MM.1S (cell line): Measurements from ENCODE around the gene KCNH4.

Source experiments
- EZH2 ChIP-seq: fragments of 300-600 bp; sonication (generic); optimal IDR thresholded peaks from 2 replicates; pipeline ENCODE3; 2017; ENCODE audit warnings: low read depth, mild to moderate bottlenecking, antibody characterized with exemption, low read length, mixed read lengths
- EZH2phosphoT487 ChIP-seq: fragments of 300-600 bp; sonication (generic); IDR thresholded peaks from 2 replicates; pipeline ENCODE4 v1.6.1; 2018; ENCODE audit warnings: antibody characterized with exemption, low read length
- TF ChIP-seq, protein P1 (sequence below): fragments of 300-600 bp; sonication (generic); IDR thresholded peaks from 2 replicates; pipeline ENCODE4 v1.5.1; 2016; ENCODE audit warnings: antibody characterized with exemption, low read length, mixed read lengths

GRCh38 chr17:42187833-42188232 lies 6.9 kb upstream of the KCNH4 start:
- TF ChIP-seq EZH2: no peak
- TF ChIP-seq, protein P1, sequence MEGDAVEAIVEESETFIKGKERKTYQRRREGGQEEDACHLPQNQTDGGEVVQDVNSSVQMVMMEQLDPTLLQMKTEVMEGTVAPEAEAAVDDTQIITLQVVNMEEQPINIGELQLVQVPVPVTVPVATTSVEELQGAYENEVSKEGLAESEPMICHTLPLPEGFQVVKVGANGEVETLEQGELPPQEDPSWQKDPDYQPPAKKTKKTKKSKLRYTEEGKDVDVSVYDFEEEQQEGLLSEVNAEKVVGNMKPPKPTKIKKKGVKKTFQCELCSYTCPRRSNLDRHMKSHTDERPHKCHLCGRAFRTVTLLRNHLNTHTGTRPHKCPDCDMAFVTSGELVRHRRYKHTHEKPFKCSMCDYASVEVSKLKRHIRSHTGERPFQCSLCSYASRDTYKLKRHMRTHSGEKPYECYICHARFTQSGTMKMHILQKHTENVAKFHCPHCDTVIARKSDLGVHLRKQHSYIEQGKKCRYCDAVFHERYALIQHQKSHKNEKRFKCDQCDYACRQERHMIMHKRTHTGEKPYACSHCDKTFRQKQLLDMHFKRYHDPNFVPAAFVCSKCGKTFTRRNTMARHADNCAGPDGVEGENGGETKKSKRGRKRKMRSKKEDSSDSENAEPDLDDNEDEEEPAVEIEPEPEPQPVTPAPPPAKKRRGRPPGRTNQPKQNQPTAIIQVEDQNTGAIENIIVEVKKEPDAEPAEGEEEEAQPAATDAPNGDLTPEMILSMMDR: no peak
- TF ChIP-seq EZH2phosphoT487: no peak
